Right lobe of liver (tissue), 4 donors: ENCODE data around the gene NPEPL1.

Experiments
- POLR2A ChIP-seq: fragments of 450-650 bp; IDR thresholded peaks from one replicate; pipeline ENCODE4 v1.6.1; 2017; ENCODE audit warnings: antibody characterized with exemption, mild to moderate bottlenecking
- TF ChIP-seq, protein P1 (sequence below), 4 donors: fragments of 200-600 bp in 3 of 4; fragments of 450-650 bp in 1 of 4; IDR thresholded peaks; one replicate each; pipeline versions ENCODE4 v1.5.1 to v1.8.0; 2016 to 2022; ENCODE audit warnings: antibody characterized with exemption in 4 of 4, mild to moderate bottlenecking in 2 of 4
- donor health status: DM: no; HTN: no; CAD: no.
- donor health status: DM: no; HTN: no; CAD: no.
- donor health status: DM: no; HTN: yes; CAD: no.

- TF ChIP-seq, protein P1, sequence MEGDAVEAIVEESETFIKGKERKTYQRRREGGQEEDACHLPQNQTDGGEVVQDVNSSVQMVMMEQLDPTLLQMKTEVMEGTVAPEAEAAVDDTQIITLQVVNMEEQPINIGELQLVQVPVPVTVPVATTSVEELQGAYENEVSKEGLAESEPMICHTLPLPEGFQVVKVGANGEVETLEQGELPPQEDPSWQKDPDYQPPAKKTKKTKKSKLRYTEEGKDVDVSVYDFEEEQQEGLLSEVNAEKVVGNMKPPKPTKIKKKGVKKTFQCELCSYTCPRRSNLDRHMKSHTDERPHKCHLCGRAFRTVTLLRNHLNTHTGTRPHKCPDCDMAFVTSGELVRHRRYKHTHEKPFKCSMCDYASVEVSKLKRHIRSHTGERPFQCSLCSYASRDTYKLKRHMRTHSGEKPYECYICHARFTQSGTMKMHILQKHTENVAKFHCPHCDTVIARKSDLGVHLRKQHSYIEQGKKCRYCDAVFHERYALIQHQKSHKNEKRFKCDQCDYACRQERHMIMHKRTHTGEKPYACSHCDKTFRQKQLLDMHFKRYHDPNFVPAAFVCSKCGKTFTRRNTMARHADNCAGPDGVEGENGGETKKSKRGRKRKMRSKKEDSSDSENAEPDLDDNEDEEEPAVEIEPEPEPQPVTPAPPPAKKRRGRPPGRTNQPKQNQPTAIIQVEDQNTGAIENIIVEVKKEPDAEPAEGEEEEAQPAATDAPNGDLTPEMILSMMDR (IDR thresholded peaks at IDR 0.05): no peak
- no peak for TF ChIP-seq POLR2A
Observed at GRCh38 chr20:58710481-58711265, 18.1 kb downstream of the NPEPL1 start.
